K562 (cell line): ENCODE measurements around the gene LY6G5B. TPM values are rescaled to one million over a fixed set of nuclear protein-coding genes. Genes with fewer than 3 reads are reported as not detected.

Source experiments
- BCOR ChIP-seq: fragments of 450-650 bp; IDR thresholded peaks from 2 replicates; pipeline ENCODE4 v1.6.1; 2016
- BRCA1 ChIP-seq, 2 experiments: fragments of 450-650 bp in 1 of 2; sonication (generic) in 1 of 2; formaldehyde crosslinking in 1 of 2; IDR thresholded peaks; 2 replicates each; pipeline versions ENCODE4 v1.5.0 to v1.6.1; 2017 to 2020; ENCODE audit warnings: mild to moderate bottlenecking in 1 of 2, missing genetic modification reagents in 1 of 2
- CAMTA2 ChIP-seq: fragments of 250-450 bp; sonication (Bioruptor Pico); conservative IDR thresholded peaks from 2 replicates; pipeline ENCODE4 v1.5.1; 2022
- CTCF ChIP-seq, 3 experiments: IDR thresholded peaks in 2 of 3; conservative IDR thresholded peaks in 1 of 3; 2 replicates each; pipeline ENCODE4 v1.5.1; 2011 to 2012; ENCODE audit warnings: low read length in 3 of 3, mild to moderate bottlenecking in 3 of 3, control low read depth in 2 of 3, improper control_type of control experiment in 1 of 3, inconsistent platforms in 1 of 3, low read depth in 1 of 3, mixed read lengths in 1 of 3, moderate library complexity in 1 of 3; ENCODE audit not compliant: insufficient read depth in 2 of 3
- FOXJ2 ChIP-seq: fragments of 200-800 bp; sonication (Bioruptor generic); IDR thresholded peaks from 2 replicates; pipeline ENCODE4 v1.6.1; 2016; ENCODE audit warnings: missing genetic modification characterization, missing compliant biosample characterization
- HMGN3 ChIP-seq: IDR thresholded peaks from 2 replicates; pipeline ENCODE4 v1.6.1; 2011; ENCODE audit warnings: borderline replicate concordance, low read depth, mild to moderate bottlenecking, mixed read lengths, low read length; ENCODE audit not compliant: insufficient read length; ENCODE audit errors: extremely low read depth
- NR2C1 ChIP-seq, 2 experiments: fragments of 450-650 bp; IDR thresholded peaks; 2 replicates each; pipeline ENCODE4 v1.6.1; 2017; ENCODE audit warnings: mild to moderate bottlenecking in 2 of 2, antibody characterized with exemption in 1 of 2, inconsistent platforms in 1 of 2, missing compliant biosample characterization in 1 of 2, missing genetic modification characterization in 1 of 2
- PTTG1 ChIP-seq: fragments of 450-650 bp; IDR thresholded peaks from 2 replicates; pipeline ENCODE4 v1.6.1; 2016; ENCODE audit warnings: low read depth, mild to moderate bottlenecking, missing genetic modification characterization, missing compliant biosample characterization
- RBM25 ChIP-seq: fragments of 200-400 bp; formaldehyde crosslinking; IDR thresholded peaks from 2 replicates; pipeline ENCODE4 v1.6.1; 2018; ENCODE audit warnings: low read length, low read depth, moderate library complexity; ENCODE audit not compliant: severe bottlenecking
- SAP30 ChIP-seq: fragments of 200-600 bp; sonication (generic); IDR thresholded peaks from 2 replicates; pipeline ENCODE4 v1.6.1; 2012; ENCODE audit warnings: borderline replicate concordance, low read depth, mild to moderate bottlenecking, moderate library complexity, low read length, control low read depth, inconsistent platforms; ENCODE audit not compliant: insufficient read depth, poor library complexity, severe bottlenecking
- polyA plus RNA-seq, 8 experiments: library from polyadenylated mRNA; depleted of rRNA in 4 of 8; stranded (reverse) in 5 of 8; unstranded in 3 of 8; fragments of >200 nt; fragmentation: Nextera tagmentation in 2 of 8; fragmentation: Illumina TruSeq in 1 of 8; extraction: Ambion mirVana in 2 of 8; extraction: Trizol in 1 of 8; gene quantifications; 2 replicates each; pipeline versions ENCODE4 v1.2.1 to v1.2.3, GENCODE V29; 2011 to 2014; ENCODE audit warnings: inconsistent platforms in 1 of 8, missing spikeins in 1 of 8
- total RNA-seq, 7 experiments: library from RNA; depleted of rRNA in 6 of 7; stranded (reverse); fragments of >200 nt in 6 of 7; fragmentation: Illumina TruSeq in 2 of 7; extraction: Trizol in 2 of 7; gene quantifications; 2 replicates each; pipeline versions ENCODE4 v1.2.1 to v1.2.3, GENCODE V29; 2011 to 2021; ENCODE audit warnings: low replicate concordance in 1 of 7
- TF ChIP-seq, protein P1 (sequence below): sonication (generic); formaldehyde crosslinking; IDR thresholded peaks from 2 replicates; pipeline ENCODE4 v1.8.0; 2023; ENCODE audit warnings: mild to moderate bottlenecking, missing genetic modification reagents
- TF ChIP-seq, protein P2 (sequence below), 2 experiments: fragments of 450-650 bp; IDR thresholded peaks; 2 replicates each; pipeline ENCODE4 v1.6.1; 2018; ENCODE audit warnings: mild to moderate bottlenecking in 2 of 2, low read depth in 1 of 2; ENCODE audit not compliant: partially characterized antibody in 2 of 2
- TF ChIP-seq, protein P3 (sequence below): sonication (generic); formaldehyde crosslinking; IDR thresholded peaks from 2 replicates; pipeline ENCODE4 v1.8.0; 2022; ENCODE audit warnings: missing genetic modification reagents, mild to moderate bottlenecking, borderline replicate concordance

Gene LY6G5B
- total and polyA plus RNA-seq, 9 of the 15 experiments (the other 6 are each of a cell fraction or from before 2014, with no cell fraction given): 6.0 to 27.0 (median 7.5) TPM

GRCh38 chr6:31691078-31691463 is 21.3 kb downstream of the LY6G5B start (continued):
- TF ChIP-seq, protein P1, sequence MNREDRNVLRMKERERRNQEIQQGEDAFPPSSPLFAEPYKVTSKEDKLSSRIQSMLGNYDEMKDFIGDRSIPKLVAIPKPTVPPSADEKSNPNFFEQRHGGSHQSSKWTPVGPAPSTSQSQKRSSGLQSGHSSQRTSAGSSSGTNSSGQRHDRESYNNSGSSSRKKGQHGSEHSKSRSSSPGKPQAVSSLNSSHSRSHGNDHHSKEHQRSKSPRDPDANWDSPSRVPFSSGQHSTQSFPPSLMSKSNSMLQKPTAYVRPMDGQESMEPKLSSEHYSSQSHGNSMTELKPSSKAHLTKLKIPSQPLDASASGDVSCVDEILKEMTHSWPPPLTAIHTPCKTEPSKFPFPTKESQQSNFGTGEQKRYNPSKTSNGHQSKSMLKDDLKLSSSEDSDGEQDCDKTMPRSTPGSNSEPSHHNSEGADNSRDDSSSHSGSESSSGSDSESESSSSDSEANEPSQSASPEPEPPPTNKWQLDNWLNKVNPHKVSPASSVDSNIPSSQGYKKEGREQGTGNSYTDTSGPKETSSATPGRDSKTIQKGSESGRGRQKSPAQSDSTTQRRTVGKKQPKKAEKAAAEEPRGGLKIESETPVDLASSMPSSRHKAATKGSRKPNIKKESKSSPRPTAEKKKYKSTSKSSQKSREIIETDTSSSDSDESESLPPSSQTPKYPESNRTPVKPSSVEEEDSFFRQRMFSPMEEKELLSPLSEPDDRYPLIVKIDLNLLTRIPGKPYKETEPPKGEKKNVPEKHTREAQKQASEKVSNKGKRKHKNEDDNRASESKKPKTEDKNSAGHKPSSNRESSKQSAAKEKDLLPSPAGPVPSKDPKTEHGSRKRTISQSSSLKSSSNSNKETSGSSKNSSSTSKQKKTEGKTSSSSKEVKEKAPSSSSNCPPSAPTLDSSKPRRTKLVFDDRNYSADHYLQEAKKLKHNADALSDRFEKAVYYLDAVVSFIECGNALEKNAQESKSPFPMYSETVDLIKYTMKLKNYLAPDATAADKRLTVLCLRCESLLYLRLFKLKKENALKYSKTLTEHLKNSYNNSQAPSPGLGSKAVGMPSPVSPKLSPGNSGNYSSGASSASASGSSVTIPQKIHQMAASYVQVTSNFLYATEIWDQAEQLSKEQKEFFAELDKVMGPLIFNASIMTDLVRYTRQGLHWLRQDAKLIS (CRISPR knock-in tag): 0 out of 2 replicates have a peak, but pooled peaks have one; percentile 55
- TF ChIP-seq BCOR (peak; percentile 48), NR2C1 (IDR thresholded peaks at IDR 0.05) (no peak), NR2C1 (tag; IDR thresholded peaks at IDR 0.05) (peak; percentile 23; the same call in 1 of the 2 replicates), RBM25 (peak; percentile 83), BRCA1 (IDR thresholded peaks at IDR 0.05) (no peak), BRCA1 (CRISPR knock-in tag; IDR thresholded peaks at IDR 0.05) (no peak), FOXJ2 (0 out of 2 replicates have a peak, but pooled peaks have one; percentile 59), CTCF (IDR thresholded peaks at IDR 0.05 in 2 of 3, conservative IDR thresholded peaks at IDR 0.05 in 1 of 3; ENCODE audit: insufficient read depth in 2 of 3, low read depth in 1 of 3, low read length in 3 of 3) (0 out of 6 replicates have a peak, but pooled peaks of 1 of the 3 experiments have one; percentile 9), CAMTA2 (CRISPR knock-in tag) (no peak), PTTG1 (tag) (0 out of 2 replicates have a peak, but pooled peaks have one; percentile 46), HMGN3 (peak; percentile 5), SAP30 (no peak)
- TF ChIP-seq, protein P2, sequence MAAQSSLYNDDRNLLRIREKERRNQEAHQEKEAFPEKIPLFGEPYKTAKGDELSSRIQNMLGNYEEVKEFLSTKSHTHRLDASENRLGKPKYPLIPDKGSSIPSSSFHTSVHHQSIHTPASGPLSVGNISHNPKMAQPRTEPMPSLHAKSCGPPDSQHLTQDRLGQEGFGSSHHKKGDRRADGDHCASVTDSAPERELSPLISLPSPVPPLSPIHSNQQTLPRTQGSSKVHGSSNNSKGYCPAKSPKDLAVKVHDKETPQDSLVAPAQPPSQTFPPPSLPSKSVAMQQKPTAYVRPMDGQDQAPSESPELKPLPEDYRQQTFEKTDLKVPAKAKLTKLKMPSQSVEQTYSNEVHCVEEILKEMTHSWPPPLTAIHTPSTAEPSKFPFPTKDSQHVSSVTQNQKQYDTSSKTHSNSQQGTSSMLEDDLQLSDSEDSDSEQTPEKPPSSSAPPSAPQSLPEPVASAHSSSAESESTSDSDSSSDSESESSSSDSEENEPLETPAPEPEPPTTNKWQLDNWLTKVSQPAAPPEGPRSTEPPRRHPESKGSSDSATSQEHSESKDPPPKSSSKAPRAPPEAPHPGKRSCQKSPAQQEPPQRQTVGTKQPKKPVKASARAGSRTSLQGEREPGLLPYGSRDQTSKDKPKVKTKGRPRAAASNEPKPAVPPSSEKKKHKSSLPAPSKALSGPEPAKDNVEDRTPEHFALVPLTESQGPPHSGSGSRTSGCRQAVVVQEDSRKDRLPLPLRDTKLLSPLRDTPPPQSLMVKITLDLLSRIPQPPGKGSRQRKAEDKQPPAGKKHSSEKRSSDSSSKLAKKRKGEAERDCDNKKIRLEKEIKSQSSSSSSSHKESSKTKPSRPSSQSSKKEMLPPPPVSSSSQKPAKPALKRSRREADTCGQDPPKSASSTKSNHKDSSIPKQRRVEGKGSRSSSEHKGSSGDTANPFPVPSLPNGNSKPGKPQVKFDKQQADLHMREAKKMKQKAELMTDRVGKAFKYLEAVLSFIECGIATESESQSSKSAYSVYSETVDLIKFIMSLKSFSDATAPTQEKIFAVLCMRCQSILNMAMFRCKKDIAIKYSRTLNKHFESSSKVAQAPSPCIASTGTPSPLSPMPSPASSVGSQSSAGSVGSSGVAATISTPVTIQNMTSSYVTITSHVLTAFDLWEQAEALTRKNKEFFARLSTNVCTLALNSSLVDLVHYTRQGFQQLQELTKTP (IDR thresholded peaks at IDR 0.05; ENCODE audit: low read depth in 1 of 2, partially characterized antibody in 2 of 2): no peak
- TF ChIP-seq, protein P3, sequence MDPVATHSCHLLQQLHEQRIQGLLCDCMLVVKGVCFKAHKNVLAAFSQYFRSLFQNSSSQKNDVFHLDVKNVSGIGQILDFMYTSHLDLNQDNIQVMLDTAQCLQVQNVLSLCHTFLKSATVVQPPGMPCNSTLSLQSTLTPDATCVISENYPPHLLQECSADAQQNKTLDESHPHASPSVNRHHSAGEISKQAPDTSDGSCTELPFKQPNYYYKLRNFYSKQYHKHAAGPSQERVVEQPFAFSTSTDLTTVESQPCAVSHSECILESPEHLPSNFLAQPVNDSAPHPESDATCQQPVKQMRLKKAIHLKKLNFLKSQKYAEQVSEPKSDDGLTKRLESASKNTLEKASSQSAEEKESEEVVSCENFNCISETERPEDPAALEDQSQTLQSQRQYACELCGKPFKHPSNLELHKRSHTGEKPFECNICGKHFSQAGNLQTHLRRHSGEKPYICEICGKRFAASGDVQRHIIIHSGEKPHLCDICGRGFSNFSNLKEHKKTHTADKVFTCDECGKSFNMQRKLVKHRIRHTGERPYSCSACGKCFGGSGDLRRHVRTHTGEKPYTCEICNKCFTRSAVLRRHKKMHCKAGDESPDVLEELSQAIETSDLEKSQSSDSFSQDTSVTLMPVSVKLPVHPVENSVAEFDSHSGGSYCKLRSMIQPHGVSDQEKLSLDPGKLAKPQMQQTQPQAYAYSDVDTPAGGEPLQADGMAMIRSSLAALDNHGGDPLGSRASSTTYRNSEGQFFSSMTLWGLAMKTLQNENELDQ: 0 out of 2 replicates have a peak, but pooled peaks have one; percentile 71
